Measurements from ENCODE around the gene ARFIP1. TPM values are rescaled to one million over a fixed set of nuclear protein-coding genes. Genes with fewer than 3 reads are reported as not detected.

ARFIP1 gene
- total RNA-seq, 1 donor from 2014 or later, result 41.6 TPM

DNA sequence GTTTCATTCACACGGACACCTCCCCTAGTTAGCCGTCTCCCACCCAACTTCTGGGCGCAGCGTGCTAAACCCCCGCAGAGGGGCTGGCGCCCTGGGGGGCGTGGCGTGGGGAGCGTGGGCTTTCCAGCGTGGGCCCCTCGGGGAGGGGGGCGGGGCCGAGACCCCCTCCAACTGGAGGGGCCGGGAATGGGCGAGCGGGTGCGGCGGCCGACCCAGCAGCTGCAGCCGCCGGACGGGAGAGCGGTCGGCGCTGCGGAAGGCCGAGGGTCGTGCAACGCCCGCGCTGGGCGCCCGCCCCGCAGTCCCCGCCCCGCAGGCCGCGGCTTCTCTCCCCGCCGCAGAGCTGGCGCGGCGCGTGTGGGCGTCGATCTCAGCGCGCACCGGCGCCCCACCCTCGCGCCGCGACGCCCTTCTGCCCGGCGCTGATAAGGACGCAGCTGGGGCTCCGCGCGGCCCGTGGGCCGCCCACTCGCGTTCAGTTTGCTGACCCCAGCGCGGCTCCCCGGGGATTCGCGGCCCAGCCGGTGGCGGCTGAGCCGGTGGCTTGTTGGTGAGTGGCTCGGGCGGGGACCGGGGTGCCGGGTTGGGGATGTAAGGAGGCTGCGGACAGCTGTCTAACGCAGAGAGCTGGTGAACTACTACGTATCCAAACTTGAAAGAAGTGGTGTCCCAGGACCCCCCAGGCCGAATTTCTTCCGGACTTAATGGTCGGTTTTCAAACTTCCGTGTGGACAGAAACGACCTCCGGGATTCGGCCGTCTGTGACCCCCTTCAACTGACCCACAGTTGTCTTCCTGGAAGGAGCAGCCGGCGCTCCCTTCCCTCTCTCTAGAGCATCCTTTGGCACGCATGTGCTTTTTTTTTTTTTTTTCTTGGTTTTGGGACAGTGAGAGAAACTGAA lies 157.8 kb downstream of the ARFIP1 start:
- Mint-ChIP-seq H3K4me3 (ENCODE audit: unreplicated experiment) (peak overlapping the region; percentile 89), H3K9me3 (ENCODE audit: unreplicated experiment) (no peaks in the 10 kb centered on the region), H3K36me3 (ENCODE audit: low read depth, unreplicated experiment) (no peaks in the 10 kb centered on the region), H3K4me1 (ENCODE audit: unreplicated experiment) (peaks cover 7% of the 10 kb centered on the region), H3K27me3 (ENCODE audit: unreplicated experiment) (peaks cover 21% of the 10 kb centered on the region), H3K27ac (ENCODE audit: unreplicated experiment) (no peak overlapping the region)
- TF ChIP-seq, protein P1, sequence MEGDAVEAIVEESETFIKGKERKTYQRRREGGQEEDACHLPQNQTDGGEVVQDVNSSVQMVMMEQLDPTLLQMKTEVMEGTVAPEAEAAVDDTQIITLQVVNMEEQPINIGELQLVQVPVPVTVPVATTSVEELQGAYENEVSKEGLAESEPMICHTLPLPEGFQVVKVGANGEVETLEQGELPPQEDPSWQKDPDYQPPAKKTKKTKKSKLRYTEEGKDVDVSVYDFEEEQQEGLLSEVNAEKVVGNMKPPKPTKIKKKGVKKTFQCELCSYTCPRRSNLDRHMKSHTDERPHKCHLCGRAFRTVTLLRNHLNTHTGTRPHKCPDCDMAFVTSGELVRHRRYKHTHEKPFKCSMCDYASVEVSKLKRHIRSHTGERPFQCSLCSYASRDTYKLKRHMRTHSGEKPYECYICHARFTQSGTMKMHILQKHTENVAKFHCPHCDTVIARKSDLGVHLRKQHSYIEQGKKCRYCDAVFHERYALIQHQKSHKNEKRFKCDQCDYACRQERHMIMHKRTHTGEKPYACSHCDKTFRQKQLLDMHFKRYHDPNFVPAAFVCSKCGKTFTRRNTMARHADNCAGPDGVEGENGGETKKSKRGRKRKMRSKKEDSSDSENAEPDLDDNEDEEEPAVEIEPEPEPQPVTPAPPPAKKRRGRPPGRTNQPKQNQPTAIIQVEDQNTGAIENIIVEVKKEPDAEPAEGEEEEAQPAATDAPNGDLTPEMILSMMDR (IDR thresholded peaks at IDR 0.05; ENCODE audit: unreplicated experiment), result no peak
- peak; percentile 36 for DNase-seq (ENCODE audit: low spot score)

DNA sequence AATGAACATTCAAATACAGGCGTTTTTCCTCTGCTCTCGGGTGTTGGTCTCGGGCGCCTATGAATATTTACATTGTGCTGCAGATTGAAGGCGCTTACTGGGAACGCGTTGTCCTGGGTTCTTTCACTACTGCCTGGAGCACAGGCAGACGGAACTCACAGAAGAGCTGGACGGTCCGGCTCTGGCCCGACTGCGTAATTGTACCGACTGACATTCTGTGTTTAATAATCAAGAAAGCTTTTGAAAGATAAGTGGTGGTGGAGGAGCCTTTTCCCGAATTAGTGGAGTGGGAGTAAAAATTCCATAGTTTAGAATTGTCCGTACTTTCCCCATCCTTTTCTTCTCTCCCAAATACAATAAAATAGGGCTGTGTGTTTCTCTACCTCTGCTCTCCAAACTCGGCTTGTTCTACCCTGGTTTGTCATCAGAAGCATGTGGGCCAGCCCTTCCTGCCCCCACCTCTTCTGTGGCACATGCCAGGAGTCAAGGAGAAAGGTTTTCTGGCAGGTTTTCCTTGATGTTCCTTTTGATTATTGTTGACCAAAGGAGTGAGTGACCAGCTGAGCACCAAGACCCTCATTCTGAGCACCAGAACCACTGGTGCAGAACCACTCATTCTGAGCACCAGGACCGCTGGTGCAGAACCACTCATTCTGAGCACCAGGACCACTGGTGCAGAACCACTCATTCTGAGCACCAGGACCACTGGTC lies 158.6 kb downstream of the ARFIP1 start:
- DNase-seq (ENCODE audit: low spot score), result no peak
- peak overlapping the region; percentile 89 for H3K4me3 Mint-ChIP-seq (ENCODE audit: unreplicated experiment)
- no peaks in the 10 kb centered on the region for H3K9me3 Mint-ChIP-seq (ENCODE audit: unreplicated experiment)
- TF ChIP-seq, protein P1 (IDR thresholded peaks at IDR 0.05; ENCODE audit: unreplicated experiment), result no peak
- peaks cover 12% of the 10 kb centered on the region for H3K4me1 Mint-ChIP-seq (ENCODE audit: unreplicated experiment)
- no peak overlapping the region for H3K27ac Mint-ChIP-seq (ENCODE audit: unreplicated experiment)
- no peaks in the 10 kb centered on the region for H3K36me3 Mint-ChIP-seq (ENCODE audit: low read depth, unreplicated experiment)
- peaks cover 21% of the 10 kb centered on the region for H3K27me3 Mint-ChIP-seq (ENCODE audit: unreplicated experiment)

DNA sequence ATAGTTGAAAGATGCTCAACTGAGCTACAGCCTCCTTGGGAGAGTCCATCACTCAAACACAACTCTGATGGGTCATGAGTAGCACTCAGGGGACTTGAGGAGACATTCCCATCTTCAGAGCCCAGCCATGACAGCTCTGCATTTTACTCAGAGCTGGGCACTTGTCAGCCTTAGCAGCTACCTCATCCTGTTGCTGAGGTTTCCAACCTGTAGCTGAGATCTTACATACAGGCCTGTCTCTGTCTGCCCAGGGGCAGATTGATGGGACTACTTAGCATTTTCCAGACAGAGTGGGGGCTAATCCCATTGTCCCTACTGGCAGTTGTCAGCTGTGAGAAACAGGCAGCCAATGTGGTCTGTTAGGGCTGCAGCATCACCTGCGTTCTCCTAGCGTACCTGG lies 159.9 kb downstream of the ARFIP1 start:
- no peak overlapping the region for H3K4me3 Mint-ChIP-seq (ENCODE audit: unreplicated experiment)
- no peak overlapping the region for H3K27ac Mint-ChIP-seq (ENCODE audit: unreplicated experiment)
- DNase-seq (ENCODE audit: low spot score), result no peak
- peaks cover 21% of the 10 kb centered on the region for H3K4me1 Mint-ChIP-seq (ENCODE audit: unreplicated experiment)
- H3K27me3 Mint-ChIP-seq (ENCODE audit: unreplicated experiment), result peaks cover 16% of the 10 kb centered on the region
- TF ChIP-seq, protein P1 (IDR thresholded peaks at IDR 0.05; ENCODE audit: unreplicated experiment), result no peak
- H3K9me3 Mint-ChIP-seq (ENCODE audit: unreplicated experiment), result no peaks in the 10 kb centered on the region
- no peaks in the 10 kb centered on the region for H3K36me3 Mint-ChIP-seq (ENCODE audit: low read depth, unreplicated experiment)

GRCh38 chr4:152940461-152940860 lies 160.7 kb downstream of the ARFIP1 start:
- H3K9me3 Mint-ChIP-seq (ENCODE audit: unreplicated experiment), result no peaks in the 10 kb centered on the region
- TF ChIP-seq, protein P1 (IDR thresholded peaks at IDR 0.05; ENCODE audit: unreplicated experiment), result no peak
- H3K27ac Mint-ChIP-seq (ENCODE audit: unreplicated experiment), result no peak overlapping the region
- no peak overlapping the region for H3K4me3 Mint-ChIP-seq (ENCODE audit: unreplicated experiment)
- no peak for DNase-seq (ENCODE audit: low spot score)
- H3K27me3 Mint-ChIP-seq (ENCODE audit: unreplicated experiment), result peaks cover 10% of the 10 kb centered on the region
- no peaks in the 10 kb centered on the region for H3K36me3 Mint-ChIP-seq (ENCODE audit: low read depth, unreplicated experiment)
- H3K4me1 Mint-ChIP-seq (ENCODE audit: unreplicated experiment), result peaks cover 19% of the 10 kb centered on the region

- TF ChIP-seq, protein P1 (IDR thresholded peaks at IDR 0.05; ENCODE audit: unreplicated experiment), result no peak
- no peaks in the 10 kb centered on the region for H3K9me3 Mint-ChIP-seq (ENCODE audit: unreplicated experiment)
- H3K4me3 Mint-ChIP-seq (ENCODE audit: unreplicated experiment), result no peak overlapping the region
- H3K27ac Mint-ChIP-seq (ENCODE audit: unreplicated experiment), result no peak overlapping the region
- no peaks in the 10 kb centered on the region for H3K36me3 Mint-ChIP-seq (ENCODE audit: low read depth, unreplicated experiment)
- H3K27me3 Mint-ChIP-seq (ENCODE audit: unreplicated experiment), result peaks cover 11% of the 10 kb centered on the region
- no peak for DNase-seq (ENCODE audit: low spot score)
- peaks cover 19% of the 10 kb centered on the region for H3K4me1 Mint-ChIP-seq (ENCODE audit: unreplicated experiment)
Measured at GRCh38 chr4:152941411-152941810, 161.7 kb downstream of the ARFIP1 start.
